ENCODE measurements around the gene ASPN.

The ASPN gene

GRCh38 chr9:92406477-92406876 lies 75.8 kb downstream of the ASPN start:
- DNase-seq, result no peak
